Myometrial cell (primary cell): Measurements from ENCODE around the gene ITIH4. TPM values are rescaled to one million over a fixed set of nuclear protein-coding genes. Genes with fewer than 3 reads are reported as not detected.

Source experiments
- total RNA-seq: library from RNA; depleted of rRNA; stranded (reverse); fragments of >200 nt; gene quantifications from 2 replicates; pipeline ENCODE4 v1.2.3, GENCODE V29; 2015

The ITIH4 gene
- total RNA-seq: 0.29 TPM in 1 of 2 replicates, not detected in the other

GRCh38 chr3:52830535-52831258 is at the start of gene ITIH4:
TSS of gene ITIH4 (minus strand) at chr3:52830672. CDS start at chr3:52830642, 30 bp downstream.

GRCh38 chr3:52834871-52835501 is 4.5 kb upstream of the ITIH4 start, which contains the start of gene MUSTN1:
TSS of gene MUSTN1 (minus strand) at chr3:52835019. CDS start at chr3:52834948, 71 bp downstream.

GRCh38 chr3:52794612-52795099 is 35.8 kb downstream of the ITIH4 start, which contains the start of gene ITIH3:
TSS of gene ITIH3 (plus strand) at chr3:52794796. CDS start at chr3:52794804, 8 bp downstream.

GRCh38 chr3:52777127-52777958 is 53.1 kb downstream of the ITIH4 start, which contains the start of gene ITIH1:
TSS of gene ITIH1 (plus strand) at chr3:52777599. CDS start at chr3:52777616, 17 bp downstream.

GRCh38 chr3:52770496-52771333 is 59.8 kb downstream of the ITIH4 start, which contains the start of gene NEK4:
TSS of gene NEK4 (minus strand) at chr3:52770940. CDS start at chr3:52770746, 194 bp downstream.

Other genes with a start within 250 kb of the ITIH4 start
- 22.5 and 28.5 TPM in 2 replicates for gene PBRM1, start 144.8 kb downstream of the ITIH4 start, total RNA-seq
- gene GNL3, start 144.6 kb downstream of the ITIH4 start, total RNA-seq: 94.5 and 114 TPM in 2 replicates
- 103 and 120 TPM in 2 replicates for gene GLT8D1, start 124.9 kb downstream of the ITIH4 start, total RNA-seq
- 219 and 289 TPM in 2 replicates for gene SPCS1, start 124.6 kb downstream of the ITIH4 start, total RNA-seq
- 11.8 and 18.1 TPM in 2 replicates for gene NEK4, start 59.7 kb downstream of the ITIH4 start, total RNA-seq
- gene ITIH1, start 53.1 kb downstream of the ITIH4 start, total RNA-seq: not detected in 2 replicates
- gene ITIH3, start 35.9 kb downstream of the ITIH4 start, total RNA-seq: not detected in 2 replicates
- gene MUSTN1, start 4.3 kb upstream of the ITIH4 start, total RNA-seq: not detected in 2 replicates
- 13.6 and 31.7 TPM in 2 replicates for gene STIMATE, start 66.9 kb upstream of the ITIH4 start, total RNA-seq
- 9.9 and 19.6 TPM in 2 replicates for gene SFMBT1, start 215.4 kb upstream of the ITIH4 start, total RNA-seq